Fibroblast of the conjunctiva (primary cell): ENCODE results near the gene PSMG1.
A peak's percentile ranks its signal among the peaks of the same experiment; 100 is the strongest.
"Not testable (repeated sequence)": the region's sequence is repeated elsewhere in the genome, so short reads cannot be mapped to it uniquely, and the experiment has no call there.

Experiments used
- DNase-seq: peaks from one replicate; pipeline ENCODE4 v3.0.0-alpha.2; 2010; ENCODE audit warnings: low read depth

The PSMG1 gene

GRCh38 chr21:39183272-39184049, at the start of gene PSMG1:
Gene PSMG1 (minus strand): TSS chr21:39183451. CDS start chr21:39183385, 66 bp downstream.
- peak; percentile 91 for DNase-seq

- DNase-seq: no peak
These were observed 49.6 kb upstream of the PSMG1 start for GRCh38 chr21:39232861-39233291.

GRCh38 chr21:39224930-39225329, 41.7 kb upstream of the PSMG1 start:
- no peak for DNase-seq

- no peak for DNase-seq
These were observed 38.8 kb upstream of the PSMG1 start for GRCh38 chr21:39221997-39222486.

- no peak for DNase-seq
These were observed 38.2 kb upstream of the PSMG1 start for GRCh38 chr21:39221282-39221996.

GRCh38 chr21:39220875-39221274, 37.6 kb upstream of the PSMG1 start:
- not testable (repeated sequence) for DNase-seq

GRCh38 chr21:39220150-39220549, 36.9 kb upstream of the PSMG1 start:
- no peak for DNase-seq

GRCh38 chr21:39218082-39218409, 34.8 kb upstream of the PSMG1 start:
- no peak for DNase-seq

GRCh38 chr21:39217356-39218081, 34.3 kb upstream of the PSMG1 start:
- no peak for DNase-seq

- no peak for DNase-seq
These were observed 33.0 kb upstream of the PSMG1 start for GRCh38 chr21:39216290-39216689.

GRCh38 chr21:39215078-39215477, 31.8 kb upstream of the PSMG1 start:
- no peak for DNase-seq

- DNase-seq: no peak
These were observed 26.1 kb upstream of the PSMG1 start for GRCh38 chr21:39209334-39209688.

- no peak for DNase-seq
These were observed 25.5 kb upstream of the PSMG1 start for GRCh38 chr21:39208624-39209333.

- DNase-seq: no peak
These were observed 20.9 kb upstream of the PSMG1 start for GRCh38 chr21:39204134-39204533.

GRCh38 chr21:39198800-39199199, 15.5 kb upstream of the PSMG1 start:
- DNase-seq: no peak

GRCh38 chr21:39197448-39198233, 14.4 kb upstream of the PSMG1 start:
- DNase-seq: no peak

GRCh38 chr21:39196838-39197237, 13.6 kb upstream of the PSMG1 start:
- no peak for DNase-seq

GRCh38 chr21:39196310-39196709, 13.1 kb upstream of the PSMG1 start:
- no peak for DNase-seq

GRCh38 chr21:39193380-39193779, 10.1 kb upstream of the PSMG1 start:
- no peak for DNase-seq

GRCh38 chr21:39189857-39190604, 6.8 kb upstream of the PSMG1 start:
- DNase-seq: no peak
